SK-N-SH (cell line): ENCODE data around the gene ZNF444. TPM values are rescaled to one million over a fixed set of nuclear protein-coding genes. Genes with fewer than 3 reads are reported as not detected.
"Not testable (repeated sequence)": the region's sequence is repeated elsewhere in the genome, so short reads cannot be mapped to it uniquely, and the experiment has no call there.

ENCODE experiments used
- CTCF ChIA-PET: fragments of 300-600, 350-600 bp; formaldehyde crosslinking; extraction: SDS; loops from one replicate; lab custom pipeline; 2021; lab: Yijun Ruan, JAX
- POLR2A ChIA-PET: fragments of 350-600 bp; sonication (Branson Sonifier 250); formaldehyde crosslinking; extraction: SDS; loops from one replicate; lab custom pipeline; 2020; ENCODE audit warnings: antibody characterized with exemption, inconsistent platforms; lab: Yijun Ruan, JAX
- DNase-seq: peaks from one replicate; pipeline ENCODE4 v3.0.0; 2012
- H2AFZ ChIP-seq: fragments of 200-600 bp; sonication (generic); 2 replicates; pipeline ENCODE4 v1.8.1; 2016; ENCODE audit warnings: antibody characterized with exemption, mild to moderate bottlenecking, low read depth
- H3F3A ChIP-seq: fragments of 200-600 bp; sonication (generic); replicated peaks from 2 replicates; pipeline ENCODE3; 2016; ENCODE audit warnings: antibody characterized with exemption, mild to moderate bottlenecking; ENCODE audit not compliant: insufficient read depth
- H3K27ac ChIP-seq, 2 experiments: fragments of 200-500 bp in 1 of 2; fragments of 200-600 bp in 1 of 2; sonication (Bioruptor generic) in 1 of 2; sonication (generic), shearing (Covaris generic) in 1 of 2; 2 replicates each; pipeline versions ENCODE4 v1.5.1 to v1.6.1; 2014 to 2016; ENCODE audit warnings: low read depth in 2 of 2, inconsistent platforms in 1 of 2, low read length in 1 of 2, mild to moderate bottlenecking in 1 of 2, mixed read lengths in 1 of 2
- H3K27me3 ChIP-seq: fragments of 200-600 bp; sonication (generic), shearing (Covaris generic); 2 replicates; pipeline ENCODE4 v1.6.1; 2016; ENCODE audit warnings: mixed run types; ENCODE audit not compliant: insufficient read depth
- H3K36me3 ChIP-seq, 2 experiments: fragments of 200-500 bp in 1 of 2; fragments of 200-600 bp in 1 of 2; sonication (Bioruptor generic) in 1 of 2; sonication (generic) in 1 of 2; replicated peaks in 1 of 2; 2 replicates each; pipeline versions ENCODE3 to v1.5.1; 2014 to 2016; ENCODE audit warnings: low read length in 1 of 2, mild to moderate bottlenecking in 1 of 2; ENCODE audit not compliant: insufficient read depth in 2 of 2, control insufficient read depth in 1 of 2
- H3K4me1 ChIP-seq, 2 experiments: fragments of 200-500 bp in 1 of 2; fragments of 200-600 bp in 1 of 2; sonication (Bioruptor generic) in 1 of 2; sonication (generic), shearing (Covaris generic) in 1 of 2; 2 replicates each; pipeline versions ENCODE4 v1.5.1 to v1.6.1; 2014 to 2016; ENCODE audit warnings: low read depth in 1 of 2, low read length in 1 of 2, mixed run types in 1 of 2; ENCODE audit not compliant: insufficient read depth in 2 of 2, control insufficient read depth in 1 of 2
- H3K4me2 ChIP-seq: fragments of 200-600 bp; sonication (generic), shearing (Covaris generic); 2 replicates; pipeline ENCODE4 v1.6.1; 2017; ENCODE audit warnings: mixed run types
- H3K4me3 ChIP-seq, 2 experiments: fragments of 200-500 bp in 1 of 2; fragments of 200-600 bp in 1 of 2; sonication (Bioruptor generic) in 1 of 2; sonication (generic), shearing (Covaris generic) in 1 of 2; 2 replicates each; pipeline versions ENCODE4 v1.5.1 to v1.8.1; 2014 to 2016; ENCODE audit warnings: low read depth in 2 of 2, inconsistent platforms in 1 of 2, low read length in 1 of 2, mild to moderate bottlenecking in 1 of 2, mixed read lengths in 1 of 2, moderate library complexity in 1 of 2
- H3K79me2 ChIP-seq: fragments of 200-600 bp; sonication (generic); 2 replicates; pipeline ENCODE4 v1.8.1; 2017; ENCODE audit warnings: mild to moderate bottlenecking; ENCODE audit not compliant: insufficient read depth
- H3K9ac ChIP-seq: fragments of 200-600 bp; sonication (generic); 2 replicates; pipeline ENCODE4 v1.6.1; 2017; ENCODE audit warnings: mixed run types
- H3K9me2 ChIP-seq: fragments of 200-600 bp; sonication (generic); 2 replicates; pipeline ENCODE4 v1.6.1; 2017; ENCODE audit warnings: mixed run types
- H3K9me3 ChIP-seq: fragments of 200-600 bp; sonication (generic); 2 replicates; pipeline ENCODE4 v1.6.1; 2017; ENCODE audit warnings: mixed run types, mild to moderate bottlenecking, moderate library complexity
- H4K20me1 ChIP-seq: fragments of 200-600 bp; sonication (generic); 2 replicates; pipeline ENCODE4 v1.6.1; 2017; ENCODE audit warnings: mild to moderate bottlenecking, mixed run types; ENCODE audit not compliant: insufficient read depth
- CHD2 ChIP-seq: fragments of 150-350 bp; IDR thresholded peaks from 2 replicates; pipeline ENCODE4 v1.6.1; 2018; ENCODE audit warnings: low read length; ENCODE audit not compliant: partially characterized antibody
- ELF1 ChIP-seq: IDR thresholded peaks from 2 replicates; pipeline ENCODE4 v1.4.0; 2012
- EP300 ChIP-seq, 2 experiments: IDR thresholded peaks; 2 replicates each; pipeline versions ENCODE4 v1.4.0 to v1.6.1; 2012; ENCODE audit warnings: borderline replicate concordance in 1 of 2, low read depth in 1 of 2, low read length in 1 of 2
- EZH2phosphoT487 ChIP-seq: fragments of 200-600 bp; sonication (generic); IDR thresholded peaks from 2 replicates; pipeline ENCODE4 v1.6.1; 2017; ENCODE audit warnings: low read depth, mixed run types, mild to moderate bottlenecking, antibody characterized with exemption, moderate library complexity, borderline replicate concordance
- FOSL2 ChIP-seq: IDR thresholded peaks from 2 replicates; pipeline ENCODE4 v1.4.0; 2012; ENCODE audit warnings: low read depth, mild to moderate bottlenecking, moderate library complexity, borderline replicate concordance
- FOXJ3 ChIP-seq: sonication (generic); formaldehyde crosslinking; IDR thresholded peaks from 2 replicates; pipeline ENCODE4 v1.5.1; 2020; ENCODE audit warnings: mild to moderate bottlenecking, missing genetic modification reagents
- FOXM1 ChIP-seq: IDR thresholded peaks from 2 replicates; pipeline ENCODE4 v1.4.0; 2012; ENCODE audit warnings: low read depth, mild to moderate bottlenecking
- GABPA ChIP-seq: IDR thresholded peaks from 2 replicates; pipeline ENCODE4 v1.4.0; 2012; ENCODE audit warnings: low read depth, mild to moderate bottlenecking
- MEF2A ChIP-seq: IDR thresholded peaks from 2 replicates; pipeline ENCODE4 v1.4.0; 2012; ENCODE audit warnings: low read depth, borderline replicate concordance
- MXI1 ChIP-seq: IDR thresholded peaks from 2 replicates; pipeline ENCODE4 v1.6.1; 2012; ENCODE audit warnings: mild to moderate bottlenecking, low read depth, low read length, improper control_type of control experiment
- NFIC ChIP-seq: IDR thresholded peaks from 2 replicates; pipeline ENCODE4 v1.4.0; 2012; ENCODE audit warnings: borderline replicate concordance
- REST ChIP-seq: IDR thresholded peaks from 2 replicates; pipeline ENCODE4 v1.6.1; 2012; ENCODE audit warnings: mild to moderate bottlenecking, low read depth, low read length, moderate library complexity
- RFX5 ChIP-seq: IDR thresholded peaks from 2 replicates; pipeline ENCODE4 v1.6.1; 2012; ENCODE audit warnings: mild to moderate bottlenecking, improper control_type of control experiment, low read length
- RXRA ChIP-seq: IDR thresholded peaks from 2 replicates; pipeline ENCODE4 v1.4.0; 2012; ENCODE audit warnings: low read depth, mild to moderate bottlenecking, borderline replicate concordance
- SIN3A ChIP-seq: IDR thresholded peaks from 2 replicates; pipeline ENCODE4 v1.6.1; 2012; ENCODE audit warnings: low read depth, mild to moderate bottlenecking, low read length, moderate library complexity, borderline replicate concordance
- TAF1 ChIP-seq: IDR thresholded peaks from 2 replicates; pipeline ENCODE4 v1.6.1; 2012; ENCODE audit warnings: low read depth, mild to moderate bottlenecking, low read length, moderate library complexity, borderline replicate concordance
- TCF12 ChIP-seq: IDR thresholded peaks from 2 replicates; pipeline ENCODE4 v1.4.0; 2012
- USF1 ChIP-seq: IDR thresholded peaks from 2 replicates; pipeline ENCODE4 v1.4.0; 2012; ENCODE audit warnings: low read depth, borderline replicate concordance
- YY1 ChIP-seq: IDR thresholded peaks from 2 replicates; pipeline ENCODE4 v1.4.0; 2012; ENCODE audit warnings: low read depth, mild to moderate bottlenecking
- WGBS: methylation state at CpG from one replicate; pipeline ENCODE4 v1.1.6; 2017; ENCODE audit warnings: low lambda C conversion rate; 5-methylcytosine and 5-hydroxymethylcytosine counted together
- polyA plus RNA-seq, 3 experiments: library from polyadenylated mRNA; depleted of rRNA; stranded (reverse); fragments of >200 nt; gene quantifications; 2 replicates each; pipeline ENCODE4 v1.2.3, GENCODE V29; 2012

Gene ZNF444
- polyA plus RNA-seq, 1 of the 3 experiments (the other 2 are of a cell fraction): 23.2 TPM

- TF ChIP-seq REST: no peak
- TF ChIP-seq TAF1: no peak
- no peak for TF ChIP-seq MEF2A
- no peak for TF ChIP-seq SIN3A
- TF ChIP-seq TCF12: no peak
- TF ChIP-seq RXRA: no peak
- no peak for TF ChIP-seq YY1
- TF ChIP-seq USF1: no peak
- TF ChIP-seq FOXJ3 (CRISPR knock-in tag): no peak
- TF ChIP-seq EP300 (IDR thresholded peaks at IDR 0.05; ENCODE audit: borderline replicate concordance in 1 of 2, low read depth in 1 of 2, low read length in 1 of 2): no peak
Observed at GRCh38 chr19:56097306-56097705, 43.8 kb upstream of the ZNF444 start (continued).

GRCh38 chr19:56097776-56098175 lies 43.3 kb upstream of the ZNF444 start:
- no peak overlapping the region for H3K4me3 ChIP-seq
- H3K9me3 ChIP-seq: no peaks in the 10 kb centered on the region
- H3K27ac ChIP-seq: no peak overlapping the region
- no peaks in the 10 kb centered on the region; a peak in 1 of 4 replicates for H3K4me1 ChIP-seq
- no peak overlapping the region for H2AFZ ChIP-seq
- H3K27me3 ChIP-seq: no peaks in the 10 kb centered on the region
- ChIA-PET CTCF (no interaction called here), POLR2A (no interaction called here)
- WGBS: 100% methylated on average over 2 of the region's 7 CpGs
- peaks cover 3 to 38% of the 10 kb centered on the region in 2 experiments for H3K36me3 ChIP-seq
- no peaks in the 10 kb centered on the region for H3K9me2 ChIP-seq
- TF ChIP-seq CHD2 (no peak), FOXM1 (no peak), RXRA (no peak), NFIC (no peak), MXI1 (no peak), TCF12 (no peak), EZH2phosphoT487 (no peak), RFX5 (no peak), ELF1 (no peak), FOSL2 (no peak), GABPA (no peak)
- peaks cover 57% of the 10 kb centered on the region for H4K20me1 ChIP-seq
- H3K79me2 ChIP-seq: peaks cover 57% of the 10 kb centered on the region
- H3K4me2 ChIP-seq: no peak overlapping the region
- H3F3A ChIP-seq: no peaks in the 10 kb centered on the region
- no peak for DNase-seq
- H3K9ac ChIP-seq: no peak overlapping the region

- Histone ChIP-seq H4K20me1 (peaks cover 60% of the 10 kb centered on the region), H3K79me2 (peaks cover 58% of the 10 kb centered on the region), H3K36me3 (peaks cover 3 to 37% of the 10 kb centered on the region in 2 experiments)
- H2AFZ ChIP-seq, DNase-seq, H3K9me2 ChIP-seq, H3K9me3 ChIP-seq, H3K27me3 ChIP-seq, H3K4me3 ChIP-seq, POLR2A ChIA-PET, H3K9ac ChIP-seq, H3K4me1 ChIP-seq, H3K27ac ChIP-seq, H3K4me2 ChIP-seq, H3F3A ChIP-seq: not testable (repeated sequence)
- CTCF ChIA-PET: interaction anchor here (1.5 kb wide), 1 partner anchor 32 kb away, joined by 9 read pairs; no protein-coding TSS in a partner anchor
- WGBS: 95% methylated on average over 21 of the region's 21 CpGs
Observed at GRCh38 chr19:56098237-56098636, 42.9 kb upstream of the ZNF444 start.
